ENCODE results near the gene RTL9.
"Not testable (repeated sequence)": the region's sequence is repeated elsewhere in the genome, so short reads cannot be mapped to it uniquely, and the experiment has no call there.

GRCh38 chrX:110333458-110333857 lies 25.2 kb upstream of the RTL9 start:
- TF ChIP-seq, protein P1, sequence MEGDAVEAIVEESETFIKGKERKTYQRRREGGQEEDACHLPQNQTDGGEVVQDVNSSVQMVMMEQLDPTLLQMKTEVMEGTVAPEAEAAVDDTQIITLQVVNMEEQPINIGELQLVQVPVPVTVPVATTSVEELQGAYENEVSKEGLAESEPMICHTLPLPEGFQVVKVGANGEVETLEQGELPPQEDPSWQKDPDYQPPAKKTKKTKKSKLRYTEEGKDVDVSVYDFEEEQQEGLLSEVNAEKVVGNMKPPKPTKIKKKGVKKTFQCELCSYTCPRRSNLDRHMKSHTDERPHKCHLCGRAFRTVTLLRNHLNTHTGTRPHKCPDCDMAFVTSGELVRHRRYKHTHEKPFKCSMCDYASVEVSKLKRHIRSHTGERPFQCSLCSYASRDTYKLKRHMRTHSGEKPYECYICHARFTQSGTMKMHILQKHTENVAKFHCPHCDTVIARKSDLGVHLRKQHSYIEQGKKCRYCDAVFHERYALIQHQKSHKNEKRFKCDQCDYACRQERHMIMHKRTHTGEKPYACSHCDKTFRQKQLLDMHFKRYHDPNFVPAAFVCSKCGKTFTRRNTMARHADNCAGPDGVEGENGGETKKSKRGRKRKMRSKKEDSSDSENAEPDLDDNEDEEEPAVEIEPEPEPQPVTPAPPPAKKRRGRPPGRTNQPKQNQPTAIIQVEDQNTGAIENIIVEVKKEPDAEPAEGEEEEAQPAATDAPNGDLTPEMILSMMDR (IDR thresholded peaks at IDR 0.05): not testable (repeated sequence)
- not testable (repeated sequence) for TF ChIP-seq POLR2A (IDR thresholded peaks at IDR 0.05)
